CD14-positive monocyte (primary cell): ENCODE data around the gene PROC. TPM values are rescaled to one million over a fixed set of nuclear protein-coding genes. Genes with fewer than 3 reads are reported as not detected.

Experiments used
- DNase-seq, 3 donors: peaks; one replicate each; pipeline ENCODE4 v3.0.0-alpha.2; 2011 to 2022
- H2AFZ ChIP-seq: 2 replicates; pipeline ENCODE4 v1.6.0; 2012; ENCODE audit warnings: mild to moderate bottlenecking, low read depth, low read length, inconsistent platforms; ENCODE audit not compliant: insufficient read depth, poor library complexity, severe bottlenecking
- H3K27ac ChIP-seq, 2 donors: 1 replicate in 1 of 2; 2 replicates in 1 of 2; pipeline ENCODE4 v1.5.1; 2012 to 2013; ENCODE audit warnings: low read length in 2 of 2, control low read depth in 1 of 2, inconsistent platforms in 1 of 2, low read depth in 1 of 2, mild to moderate bottlenecking in 1 of 2
- H3K27me3 ChIP-seq, 2 donors: one replicate each; pipeline versions ENCODE4 v1.6.0 to v1.6.1; 2011 to 2013; ENCODE audit warnings: low read length in 2 of 2; ENCODE audit not compliant: control insufficient read depth in 2 of 2, insufficient read depth in 2 of 2
- H3K36me3 ChIP-seq, 2 donors: replicated peaks in 1 of 2; 1 replicate in 1 of 2; 2 replicates in 1 of 2; pipeline versions ENCODE4 v1.5.1 to v1.6.1; 2012 to 2013; ENCODE audit warnings: low read length in 2 of 2, control low read depth in 1 of 2, inconsistent platforms in 1 of 2, mild to moderate bottlenecking in 1 of 2; ENCODE audit not compliant: insufficient read depth in 2 of 2, control insufficient read depth in 1 of 2
- H3K4me1 ChIP-seq, 2 donors: 1 replicate in 1 of 2; 2 replicates in 1 of 2; pipeline versions ENCODE4 v1.5.1 to v1.6.1; 2012 to 2013; ENCODE audit warnings: low read length in 2 of 2, control low read depth in 1 of 2, inconsistent platforms in 1 of 2, mild to moderate bottlenecking in 1 of 2, moderate library complexity in 1 of 2; ENCODE audit not compliant: insufficient read depth in 2 of 2, control insufficient read depth in 1 of 2
- H3K4me2 ChIP-seq: replicated peaks from 2 replicates; pipeline ENCODE3; 2012; ENCODE audit warnings: low read length, moderate library complexity, mild to moderate bottlenecking; ENCODE audit not compliant: poor library complexity, severe bottlenecking; ENCODE audit errors: extremely low read depth
- H3K4me3 ChIP-seq, 3 experiments: fragments of 200-600 bp in 1 of 3; sonication (generic) in 1 of 3; replicated peaks in 1 of 3; 1 replicate in 2 of 3; 2 replicates in 1 of 3; pipeline ENCODE4 v1.5.1; 2011 to 2013; ENCODE audit warnings: low read length in 3 of 3, mild to moderate bottlenecking in 3 of 3, control low read depth in 2 of 3, low read depth in 2 of 3, inconsistent platforms in 1 of 3, moderate library complexity in 1 of 3
- H3K79me2 ChIP-seq: 2 replicates; pipeline ENCODE4 v1.6.0; 2012; ENCODE audit warnings: mild to moderate bottlenecking, control low read depth, inconsistent platforms, low read length, moderate library complexity; ENCODE audit not compliant: insufficient read depth
- H3K9ac ChIP-seq: 2 replicates; pipeline ENCODE4 v1.6.0; 2017; ENCODE audit warnings: low read length, mild to moderate bottlenecking; ENCODE audit not compliant: insufficient read depth, poor library complexity, severe bottlenecking
- H3K9me3 ChIP-seq, 2 donors: replicated peaks in 1 of 2; 1 replicate in 1 of 2; 2 replicates in 1 of 2; pipeline versions ENCODE4 v1.5.1 to v1.6.1; 2012 to 2013; ENCODE audit warnings: low read length in 2 of 2, control low read depth in 1 of 2; ENCODE audit not compliant: control insufficient read depth in 1 of 2, insufficient read depth in 1 of 2
- H4K20me1 ChIP-seq: 2 replicates; pipeline ENCODE4 v1.6.0; 2012; ENCODE audit warnings: mild to moderate bottlenecking, low read length, control low read depth, moderate library complexity; ENCODE audit not compliant: insufficient read depth
- H3K27ac Mint-ChIP-seq, 7 donors: one replicate each; pipeline ENCODE4 v1.8.0; 2020; ENCODE audit warnings: mild to moderate bottlenecking in 7 of 7, mixed read lengths in 7 of 7, moderate library complexity in 6 of 7, inconsistent platforms in 2 of 7
- H3K27me3 Mint-ChIP-seq, 3 donors: one replicate each; pipeline ENCODE4 v1.8.0; 2021 to 2022; ENCODE audit warnings: low read depth in 3 of 3, mild to moderate bottlenecking in 3 of 3, mixed read lengths in 3 of 3, moderate library complexity in 3 of 3, inconsistent platforms in 1 of 3
- H3K36me3 Mint-ChIP-seq, 2 donors: one replicate each; pipeline ENCODE4 v1.8.0; 2020; ENCODE audit warnings: mixed read lengths in 2 of 2, inconsistent platforms in 1 of 2, mild to moderate bottlenecking in 1 of 2
- H3K4me1 Mint-ChIP-seq: one replicate; pipeline ENCODE4 v1.8.0; 2020; ENCODE audit warnings: mild to moderate bottlenecking, mixed read lengths
- H3K4me3 Mint-ChIP-seq, 2 donors: one replicate each; pipeline ENCODE4 v1.8.0; 2020; ENCODE audit warnings: mild to moderate bottlenecking in 2 of 2, mixed read lengths in 2 of 2, moderate library complexity in 1 of 2
- H3K9me3 Mint-ChIP-seq, 7 donors: one replicate each; pipeline ENCODE4 v1.8.0; 2020 to 2022; ENCODE audit warnings: mixed read lengths in 7 of 7, mild to moderate bottlenecking in 6 of 7, moderate library complexity in 6 of 7, inconsistent platforms in 2 of 7
- WGBS: methylation state at CpG from one replicate; pipeline ENCODE4 v1.1.5; 2013; ENCODE audit warnings: missing lambda C conversion rate; ENCODE audit not compliant: insufficient coverage; 5-methylcytosine and 5-hydroxymethylcytosine counted together
- intact Hi-C, 2 donors: fragments of 100-400 bp; cut with micrococcal nuclease; formaldehyde crosslinking; loops; one replicate each; pipeline versions ENCODE4 v1.15.0 to v1.15.1; 2023
- polyA plus RNA-seq, 3 donors: library from polyadenylated mRNA; depleted of rRNA in 1 of 3; unstranded in 2 of 3; stranded (reverse) in 1 of 3; fragments of 300-500 nt in 2 of 3; fragments of >200 nt in 1 of 3; fragmentation: Illumina TruSeq in 2 of 3; gene quantifications; 1 replicate in 2 of 3; 2 replicates in 1 of 3; pipeline ENCODE4 v1.2.3, GENCODE V29; 2012 to 2021
- TF ChIP-seq, protein P1 (sequence below): fragments of 200-600 bp; IDR thresholded peaks from one replicate; pipeline ENCODE4 v1.8.0; 2022; ENCODE audit warnings: antibody characterized with exemption, mild to moderate bottlenecking

PROC gene
- polyA plus RNA-seq, 3 donors: 0.69 TPM; not detected in 2

- no peaks in the 10 kb centered on the region for H3K27me3 ChIP-seq
- H3K79me2 ChIP-seq: peaks cover 34% of the 10 kb centered on the region
- intact Hi-C loops: loop anchor here (2.0 kb wide), 2 partner anchors 16 to 22 kb away; no protein-coding TSS in a partner anchor
- peak overlapping the region; percentile 93 to 99 for H3K27ac ChIP-seq
- H3K9me3 ChIP-seq: no peaks in the 10 kb centered on the region
- peak overlapping the region; percentile 7 for H2AFZ ChIP-seq
- peaks cover 53% of the 10 kb centered on the region for H3K4me1 Mint-ChIP-seq
- peaks cover 11 to 14% of the 10 kb centered on the region in 2 donors for H3K36me3 Mint-ChIP-seq
- H3K9ac ChIP-seq: peak overlapping the region; percentile 100
- H3K27ac Mint-ChIP-seq: peak overlapping the region; percentile 98 to 100 (median 99)
- TF ChIP-seq, protein P1, sequence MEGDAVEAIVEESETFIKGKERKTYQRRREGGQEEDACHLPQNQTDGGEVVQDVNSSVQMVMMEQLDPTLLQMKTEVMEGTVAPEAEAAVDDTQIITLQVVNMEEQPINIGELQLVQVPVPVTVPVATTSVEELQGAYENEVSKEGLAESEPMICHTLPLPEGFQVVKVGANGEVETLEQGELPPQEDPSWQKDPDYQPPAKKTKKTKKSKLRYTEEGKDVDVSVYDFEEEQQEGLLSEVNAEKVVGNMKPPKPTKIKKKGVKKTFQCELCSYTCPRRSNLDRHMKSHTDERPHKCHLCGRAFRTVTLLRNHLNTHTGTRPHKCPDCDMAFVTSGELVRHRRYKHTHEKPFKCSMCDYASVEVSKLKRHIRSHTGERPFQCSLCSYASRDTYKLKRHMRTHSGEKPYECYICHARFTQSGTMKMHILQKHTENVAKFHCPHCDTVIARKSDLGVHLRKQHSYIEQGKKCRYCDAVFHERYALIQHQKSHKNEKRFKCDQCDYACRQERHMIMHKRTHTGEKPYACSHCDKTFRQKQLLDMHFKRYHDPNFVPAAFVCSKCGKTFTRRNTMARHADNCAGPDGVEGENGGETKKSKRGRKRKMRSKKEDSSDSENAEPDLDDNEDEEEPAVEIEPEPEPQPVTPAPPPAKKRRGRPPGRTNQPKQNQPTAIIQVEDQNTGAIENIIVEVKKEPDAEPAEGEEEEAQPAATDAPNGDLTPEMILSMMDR: no peak
- peak in 2 of 3 donors; percentile 55 to 56 for DNase-seq
- peaks cover 0 to under 1% (median 0%) of the 10 kb centered on the region in 7 donors for H3K9me3 Mint-ChIP-seq
- peaks cover 44 to 53% of the 10 kb centered on the region in 2 donors for H3K4me1 ChIP-seq
- peaks cover 0 to 2% (median 0%) of the 10 kb centered on the region in 3 donors for H3K27me3 Mint-ChIP-seq
- H4K20me1 ChIP-seq: peaks cover 24% of the 10 kb centered on the region
- H3K4me3 ChIP-seq: peak overlapping the region; percentile 47 to 87 (median 79)
- 59% methylated on average over 6 of the region's 8 CpGs for WGBS
- peaks cover 0 to 5% of the 10 kb centered on the region in 2 donors for H3K36me3 ChIP-seq
- peak overlapping the region; percentile 77 for H3K4me2 ChIP-seq
- H3K4me3 Mint-ChIP-seq: peak overlapping the region; percentile 75 to 92
These were observed 29.6 kb upstream of the PROC start for GRCh38 chr2:127388423-127389164.

DNA sequence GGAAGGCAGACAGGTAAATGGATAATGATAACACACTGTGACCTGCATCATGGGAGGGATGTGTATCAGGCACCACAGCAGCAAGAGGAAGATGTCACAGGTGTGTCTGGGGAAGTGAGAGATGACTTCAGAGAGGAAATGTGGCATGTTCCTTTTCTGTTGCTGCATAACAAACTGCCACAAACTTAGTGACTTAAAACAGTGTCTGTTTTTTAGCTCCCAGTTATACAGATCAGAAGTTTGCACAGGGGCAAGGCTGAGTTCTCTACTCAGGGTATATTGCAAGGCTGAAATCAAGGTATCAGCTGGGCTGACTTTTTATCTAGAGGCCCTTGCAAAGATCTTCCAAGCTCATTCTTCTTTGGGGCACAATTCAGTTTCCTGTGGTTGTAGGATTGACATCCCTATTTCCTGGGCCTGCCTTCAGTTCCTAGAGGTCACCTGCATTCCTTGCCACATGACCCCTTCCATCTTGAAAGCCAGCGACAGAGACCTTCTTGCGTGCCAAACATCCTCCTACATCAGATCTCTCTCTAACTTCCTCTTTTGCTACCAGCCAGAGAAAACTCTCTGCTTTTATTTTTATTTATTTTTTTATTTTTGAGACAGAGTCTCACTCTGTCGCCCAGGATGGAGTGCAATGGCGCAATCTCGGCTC is 28.3 kb upstream of the PROC start:
- Mint-ChIP-seq H3K27me3 (peaks cover 0 to 2% (median 1%) of the 10 kb centered on the region in 3 donors), H3K4me1 (peaks cover 45% of the 10 kb centered on the region), H3K9me3 (peaks cover 0 to 3% (median 0%) of the 10 kb centered on the region in 7 donors), H3K27ac (peak overlapping the region; percentile 95 to 99 (median 98)), H3K36me3 (peaks cover 3 to 8% of the 10 kb centered on the region in 2 donors), H3K4me3 (peak overlapping the region; percentile 64 to 85)
- WGBS: 0% methylated on average over 2 of the region's 5 CpGs
- peak; percentile 78 to 90 (median 80) for DNase-seq
- H3K36me3 ChIP-seq: no peaks in the 10 kb centered on the region
- H3K79me2 ChIP-seq: peaks cover 21% of the 10 kb centered on the region
- peak overlapping the region; percentile 52 for H3K4me2 ChIP-seq
- H3K4me3 ChIP-seq: peak overlapping the region in 1 of 3 experiments; percentile 19
- H3K9ac ChIP-seq: peak overlapping the region; percentile 56
- H3K9me3 ChIP-seq: no peaks in the 10 kb centered on the region
- no peak overlapping the region for H2AFZ ChIP-seq
- peaks cover 11% of the 10 kb centered on the region for H4K20me1 ChIP-seq
- no peaks in the 10 kb centered on the region for H3K27me3 ChIP-seq
- peaks cover 37 to 46% of the 10 kb centered on the region in 2 donors for H3K4me1 ChIP-seq
- intact Hi-C loops: loop anchor here (2.0 kb wide), 2 partner anchors 15 to 21 kb away; no protein-coding TSS in a partner anchor
- peak overlapping the region; percentile 63 to 99 for H3K27ac ChIP-seq
- TF ChIP-seq, protein P1: no peak
